ENCODE data around the gene SORCS2.

GRCh38 chr4:7518871-7519637 is 326.7 kb downstream of the SORCS2 start:
- TF ChIP-seq, protein P1, sequence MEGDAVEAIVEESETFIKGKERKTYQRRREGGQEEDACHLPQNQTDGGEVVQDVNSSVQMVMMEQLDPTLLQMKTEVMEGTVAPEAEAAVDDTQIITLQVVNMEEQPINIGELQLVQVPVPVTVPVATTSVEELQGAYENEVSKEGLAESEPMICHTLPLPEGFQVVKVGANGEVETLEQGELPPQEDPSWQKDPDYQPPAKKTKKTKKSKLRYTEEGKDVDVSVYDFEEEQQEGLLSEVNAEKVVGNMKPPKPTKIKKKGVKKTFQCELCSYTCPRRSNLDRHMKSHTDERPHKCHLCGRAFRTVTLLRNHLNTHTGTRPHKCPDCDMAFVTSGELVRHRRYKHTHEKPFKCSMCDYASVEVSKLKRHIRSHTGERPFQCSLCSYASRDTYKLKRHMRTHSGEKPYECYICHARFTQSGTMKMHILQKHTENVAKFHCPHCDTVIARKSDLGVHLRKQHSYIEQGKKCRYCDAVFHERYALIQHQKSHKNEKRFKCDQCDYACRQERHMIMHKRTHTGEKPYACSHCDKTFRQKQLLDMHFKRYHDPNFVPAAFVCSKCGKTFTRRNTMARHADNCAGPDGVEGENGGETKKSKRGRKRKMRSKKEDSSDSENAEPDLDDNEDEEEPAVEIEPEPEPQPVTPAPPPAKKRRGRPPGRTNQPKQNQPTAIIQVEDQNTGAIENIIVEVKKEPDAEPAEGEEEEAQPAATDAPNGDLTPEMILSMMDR (IDR thresholded peaks at IDR 0.05) = no peak
- TF ChIP-seq EZH2 (IDR thresholded peaks at IDR 0.05; ENCODE audit: borderline replicate concordance, insufficient read depth, low read depth, low read length, poor library complexity, severe bottlenecking) = no peak
